Liver (tissue), 9 donors: ENCODE results near the gene DNAJC5. TPM values are rescaled to one million over a fixed set of nuclear protein-coding genes. Genes with fewer than 3 reads are reported as not detected.

Experiments used
- DNase-seq: peaks from one replicate; pipeline ENCODE4 v3.0.0-alpha.2; 2017; ENCODE audit warnings: low spot score
- H3K27ac ChIP-seq, 2 donors: one replicate each; pipeline ENCODE4 v1.7.0; 2013; ENCODE audit warnings: inconsistent platforms in 2 of 2, low read length in 2 of 2, control low read depth in 1 of 2, low read depth in 1 of 2, mild to moderate bottlenecking in 1 of 2
- H3K27me3 ChIP-seq, 4 donors: one replicate each; pipeline versions ENCODE4 v1.6.1 to v1.7.0; 2013; ENCODE audit warnings: low read length in 3 of 4, inconsistent platforms in 1 of 4, mild to moderate bottlenecking in 1 of 4, moderate library complexity in 1 of 4; ENCODE audit not compliant: control insufficient read depth in 4 of 4, insufficient read depth in 4 of 4
- H3K36me3 ChIP-seq, 4 donors: one replicate each; pipeline versions ENCODE4 v1.6.1 to v1.7.0; 2013; ENCODE audit warnings: low read length in 3 of 4, mild to moderate bottlenecking in 3 of 4, low read depth in 1 of 4, moderate library complexity in 1 of 4; ENCODE audit not compliant: control insufficient read depth in 4 of 4, insufficient read depth in 3 of 4
- H3K4me1 ChIP-seq, 4 donors: one replicate each; pipeline versions ENCODE4 v1.6.1 to v1.7.0; 2013; ENCODE audit warnings: low read length in 3 of 4, mild to moderate bottlenecking in 3 of 4, moderate library complexity in 1 of 4; ENCODE audit not compliant: control insufficient read depth in 4 of 4, insufficient read depth in 4 of 4
- H3K4me3 ChIP-seq, 3 donors: one replicate each; pipeline versions ENCODE4 v1.6.1 to v1.7.0; 2013; ENCODE audit warnings: low read length in 3 of 3, control low read depth in 1 of 3, low read depth in 1 of 3, mild to moderate bottlenecking in 1 of 3
- H3K9ac ChIP-seq, 2 donors: one replicate each; pipeline ENCODE4 v1.7.0; 2013; ENCODE audit warnings: low read length in 2 of 2, mild to moderate bottlenecking in 2 of 2, moderate library complexity in 2 of 2, control low read depth in 1 of 2, low read depth in 1 of 2
- H3K9me3 ChIP-seq, 4 donors: one replicate each; pipeline versions ENCODE4 v1.6.1 to v1.7.0; 2013; ENCODE audit warnings: low read length in 3 of 4; ENCODE audit not compliant: control insufficient read depth in 4 of 4
- EGR1 ChIP-seq, 2 donors: IDR thresholded peaks; 2 replicates each; pipeline ENCODE4 v1.6.1; 2016 to 2018; ENCODE audit warnings: antibody characterized with exemption in 2 of 2, low read depth in 2 of 2
- FOXA1 ChIP-seq: IDR thresholded peaks from 2 replicates; pipeline ENCODE4 v1.6.1; 2016; ENCODE audit warnings: antibody characterized with exemption
- FOXA2 ChIP-seq: IDR thresholded peaks from 2 replicates; pipeline ENCODE4 v1.6.1; 2016; ENCODE audit warnings: antibody characterized with exemption
- GABPA ChIP-seq, 2 donors: IDR thresholded peaks in 1 of 2; conservative IDR thresholded peaks in 1 of 2; 2 replicates each; pipeline ENCODE4 v1.6.1; 2016; ENCODE audit warnings: antibody characterized with exemption in 2 of 2, mild to moderate bottlenecking in 1 of 2, moderate library complexity in 1 of 2
- HNF4A ChIP-seq, 2 donors: conservative IDR thresholded peaks; 2 replicates each; pipeline ENCODE4 v1.6.1; 2016; ENCODE audit warnings: antibody characterized with exemption in 2 of 2, mild to moderate bottlenecking in 2 of 2
- HNF4G ChIP-seq: IDR thresholded peaks from 2 replicates; pipeline ENCODE4 v1.6.1; 2016; ENCODE audit warnings: antibody characterized with exemption
- JUND ChIP-seq, 2 donors: IDR thresholded peaks; 2 replicates each; pipeline ENCODE4 v1.6.1; 2016; ENCODE audit warnings: antibody characterized with exemption in 2 of 2
- NR2F2 ChIP-seq: IDR thresholded peaks from 2 replicates; pipeline ENCODE4 v1.6.1; 2016; ENCODE audit warnings: antibody characterized with exemption
- RAD21 ChIP-seq, 2 donors: IDR thresholded peaks; 2 replicates each; pipeline ENCODE4 v1.6.1; 2016; ENCODE audit warnings: antibody characterized with exemption in 2 of 2, mild to moderate bottlenecking in 2 of 2
- RXRA ChIP-seq, 2 donors: IDR thresholded peaks; 2 replicates each; pipeline ENCODE4 v1.6.1; 2017 to 2018; ENCODE audit warnings: antibody characterized with exemption in 2 of 2, mild to moderate bottlenecking in 1 of 2
- SP1 ChIP-seq: IDR thresholded peaks from 2 replicates; pipeline ENCODE4 v1.6.1; 2018; ENCODE audit warnings: antibody characterized with exemption, mild to moderate bottlenecking
- TAF1 ChIP-seq: conservative IDR thresholded peaks from 2 replicates; pipeline ENCODE4 v1.6.1; 2016; ENCODE audit warnings: antibody characterized with exemption, mild to moderate bottlenecking
- YY1 ChIP-seq: IDR thresholded peaks from 2 replicates; pipeline ENCODE4 v1.6.1; 2016; ENCODE audit warnings: antibody characterized with exemption, mild to moderate bottlenecking
- WGBS: extraction: QIAGEN DNeasy Blood & Tissue Kit; methylation state at CpG from one replicate; pipeline ENCODE4 v1.1.7; 2013; 5-methylcytosine and 5-hydroxymethylcytosine counted together
- polyA plus RNA-seq, 2 donors: library from polyadenylated mRNA; stranded (reverse) in 1 of 2; unstranded in 1 of 2; fragments of 200-250 nt in 1 of 2; fragments of >200 nt in 1 of 2; fragmentation: Nextera tagmentation in 1 of 2; extraction: Ambion mirVana in 1 of 2; gene quantifications; one replicate each; pipeline versions ENCODE4 v1.2.1 to v1.2.3, GENCODE V29; 2013 to 2015
- total RNA-seq, 2 donors: library from RNA; depleted of rRNA; stranded (reverse); fragments of >200 nt; gene quantifications; one replicate each; pipeline ENCODE4 v1.2.3, GENCODE V29; 2014
- TF ChIP-seq, protein P1 (sequence below): IDR thresholded peaks from 2 replicates; pipeline ENCODE4 v1.6.1; 2016; ENCODE audit warnings: antibody characterized with exemption
- TF ChIP-seq, protein P2 (sequence below): IDR thresholded peaks from 2 replicates; pipeline ENCODE4 v1.6.1; 2016; ENCODE audit warnings: antibody characterized with exemption
- TF ChIP-seq, protein P3 (sequence below): fragments of 150-350 bp; IDR thresholded peaks from 2 replicates; pipeline ENCODE4 v1.5.1; 2017; ENCODE audit warnings: improper control_type of control experiment, low read depth, low read length; ENCODE audit not compliant: missing input control
- TF ChIP-seq, protein P4 (sequence below): IDR thresholded peaks from 2 replicates; pipeline ENCODE4 v1.6.1; 2016; ENCODE audit warnings: antibody characterized with exemption
- donor health status: healthy.
- donor health status: healthy.
- donor health status: healthy.
- donor health status: healthy.
- donor health status: healthy.

The DNAJC5 gene
- total and polyA plus RNA-seq, 4 donors: 8.2 to 28.6 (median 18.7) TPM

DNA sequence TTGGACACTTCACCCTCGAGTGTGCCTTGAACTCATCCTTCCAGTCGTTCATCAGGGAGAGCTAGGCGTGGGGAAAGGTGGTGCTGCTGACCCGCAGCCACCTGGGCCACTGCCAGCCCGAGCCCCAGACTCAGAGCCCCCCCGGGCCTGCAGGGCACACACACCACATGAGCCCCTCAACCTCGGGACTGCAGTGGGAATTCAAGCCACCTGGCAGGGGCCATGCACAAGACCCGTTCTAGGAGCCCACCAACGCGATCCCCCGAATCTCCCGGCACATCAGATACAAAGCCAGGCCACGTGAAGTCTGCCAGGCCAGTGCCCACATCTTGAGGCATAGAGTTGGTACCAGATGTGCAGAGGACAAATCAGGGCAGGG, 72.0 kb downstream of the DNAJC5 start:
- no peak for DNase-seq
- Histone ChIP-seq H3K4me3 (no peak overlapping the region), H3K27ac (no peak overlapping the region), H3K9me3 (no peaks in the 10 kb centered on the region), H3K9ac (no peak overlapping the region), H3K36me3 (peaks cover 10 to 40% (median 16%) of the 10 kb centered on the region in 4 donors), H3K27me3 (no peaks in the 10 kb centered on the region), H3K4me1 (peaks cover 11 to 20% (median 18%) of the 10 kb centered on the region in 4 donors)
- WGBS: 96% methylated on average over 13 of the region's 13 CpGs
- TF ChIP-seq RXRA (IDR thresholded peaks at IDR 0.05) (no peak), NR2F2 (no peak), SP1 (no peak), EGR1 (IDR thresholded peaks at IDR 0.05; ENCODE audit: low read depth in 2 of 2) (no peak), YY1 (no peak), TAF1 (no peak), FOXA1 (no peak), JUND (IDR thresholded peaks at IDR 0.05) (no peak), HNF4G (no peak), RAD21 (IDR thresholded peaks at IDR 0.05) (no peak), GABPA (IDR thresholded peaks at IDR 0.05 in 1 of 2, conservative IDR thresholded peaks at IDR 0.05 in 1 of 2) (no peak), FOXA2 (no peak)
- TF ChIP-seq, protein P1, sequence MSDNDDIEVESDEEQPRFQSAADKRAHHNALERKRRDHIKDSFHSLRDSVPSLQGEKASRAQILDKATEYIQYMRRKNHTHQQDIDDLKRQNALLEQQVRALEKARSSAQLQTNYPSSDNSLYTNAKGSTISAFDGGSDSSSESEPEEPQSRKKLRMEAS: no peak
- TF ChIP-seq, protein P2, sequence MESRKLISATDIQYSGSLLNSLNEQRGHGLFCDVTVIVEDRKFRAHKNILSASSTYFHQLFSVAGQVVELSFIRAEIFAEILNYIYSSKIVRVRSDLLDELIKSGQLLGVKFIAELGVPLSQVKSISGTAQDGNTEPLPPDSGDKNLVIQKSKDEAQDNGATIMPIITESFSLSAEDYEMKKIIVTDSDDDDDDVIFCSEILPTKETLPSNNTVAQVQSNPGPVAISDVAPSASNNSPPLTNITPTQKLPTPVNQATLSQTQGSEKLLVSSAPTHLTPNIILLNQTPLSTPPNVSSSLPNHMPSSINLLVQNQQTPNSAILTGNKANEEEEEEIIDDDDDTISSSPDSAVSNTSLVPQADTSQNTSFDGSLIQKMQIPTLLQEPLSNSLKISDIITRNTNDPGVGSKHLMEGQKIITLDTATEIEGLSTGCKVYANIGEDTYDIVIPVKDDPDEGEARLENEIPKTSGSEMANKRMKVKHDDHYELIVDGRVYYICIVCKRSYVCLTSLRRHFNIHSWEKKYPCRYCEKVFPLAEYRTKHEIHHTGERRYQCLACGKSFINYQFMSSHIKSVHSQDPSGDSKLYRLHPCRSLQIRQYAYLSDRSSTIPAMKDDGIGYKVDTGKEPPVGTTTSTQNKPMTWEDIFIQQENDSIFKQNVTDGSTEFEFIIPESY: no peak
- TF ChIP-seq, protein P3, sequence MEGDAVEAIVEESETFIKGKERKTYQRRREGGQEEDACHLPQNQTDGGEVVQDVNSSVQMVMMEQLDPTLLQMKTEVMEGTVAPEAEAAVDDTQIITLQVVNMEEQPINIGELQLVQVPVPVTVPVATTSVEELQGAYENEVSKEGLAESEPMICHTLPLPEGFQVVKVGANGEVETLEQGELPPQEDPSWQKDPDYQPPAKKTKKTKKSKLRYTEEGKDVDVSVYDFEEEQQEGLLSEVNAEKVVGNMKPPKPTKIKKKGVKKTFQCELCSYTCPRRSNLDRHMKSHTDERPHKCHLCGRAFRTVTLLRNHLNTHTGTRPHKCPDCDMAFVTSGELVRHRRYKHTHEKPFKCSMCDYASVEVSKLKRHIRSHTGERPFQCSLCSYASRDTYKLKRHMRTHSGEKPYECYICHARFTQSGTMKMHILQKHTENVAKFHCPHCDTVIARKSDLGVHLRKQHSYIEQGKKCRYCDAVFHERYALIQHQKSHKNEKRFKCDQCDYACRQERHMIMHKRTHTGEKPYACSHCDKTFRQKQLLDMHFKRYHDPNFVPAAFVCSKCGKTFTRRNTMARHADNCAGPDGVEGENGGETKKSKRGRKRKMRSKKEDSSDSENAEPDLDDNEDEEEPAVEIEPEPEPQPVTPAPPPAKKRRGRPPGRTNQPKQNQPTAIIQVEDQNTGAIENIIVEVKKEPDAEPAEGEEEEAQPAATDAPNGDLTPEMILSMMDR: no peak
- TF ChIP-seq, protein P4, sequence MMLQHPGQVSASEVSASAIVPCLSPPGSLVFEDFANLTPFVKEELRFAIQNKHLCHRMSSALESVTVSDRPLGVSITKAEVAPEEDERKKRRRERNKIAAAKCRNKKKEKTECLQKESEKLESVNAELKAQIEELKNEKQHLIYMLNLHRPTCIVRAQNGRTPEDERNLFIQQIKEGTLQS: no peak

DNA sequence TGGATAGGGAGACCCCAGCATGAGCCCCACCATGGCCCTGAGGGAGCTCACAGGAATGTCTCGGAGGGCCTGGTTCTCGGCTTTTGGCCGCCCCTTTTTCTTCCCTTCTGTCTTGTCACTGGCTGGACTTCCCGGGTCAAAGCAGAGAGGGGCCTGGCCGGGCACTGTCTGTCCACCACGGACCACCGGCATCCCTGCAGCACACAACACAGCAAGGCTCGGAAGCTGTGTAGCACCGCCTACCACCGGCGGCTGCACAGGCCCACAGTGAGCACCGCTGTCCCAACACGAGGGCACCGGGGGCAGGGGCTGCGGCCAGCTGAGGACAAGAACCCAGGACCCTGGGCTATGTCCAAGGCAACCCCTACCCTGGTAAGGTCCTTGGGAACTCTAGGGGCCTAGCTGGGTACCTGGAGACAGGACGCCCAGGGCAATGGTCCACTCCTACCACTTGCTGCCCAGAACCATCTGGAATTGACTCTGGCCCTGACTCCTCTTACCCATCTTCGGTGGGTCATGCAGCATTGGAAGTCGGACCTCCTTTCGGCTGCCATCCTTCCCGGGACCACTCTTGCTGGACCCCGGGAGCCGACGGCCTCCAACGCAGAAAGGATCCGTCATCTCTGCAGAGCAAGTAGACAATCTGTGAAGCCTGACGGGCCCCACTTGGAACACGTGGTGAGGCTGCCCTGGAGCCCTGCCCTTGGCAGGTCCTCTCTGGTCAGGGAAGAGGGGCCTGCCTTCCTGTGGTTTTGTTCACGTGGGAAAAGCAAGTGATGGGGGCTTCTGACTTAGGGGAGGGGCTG, 72.6 kb downstream of the DNAJC5 start:
- peaks cover 11 to 26% (median 23%) of the 10 kb centered on the region in 4 donors for H3K4me1 ChIP-seq

More for the DNA sequence above, 72.6 kb downstream of the DNAJC5 start:
- no peak overlapping the region for H3K4me3 ChIP-seq
- H3K36me3 ChIP-seq: peaks cover 10 to 34% (median 15%) of the 10 kb centered on the region in 4 donors
- H3K9ac ChIP-seq: no peak overlapping the region
- no peaks in the 10 kb centered on the region for H3K27me3 ChIP-seq
- 94% methylated on average over 28 of the region's 28 CpGs for WGBS
- H3K27ac ChIP-seq: peak overlapping the region in 1 of 2 donors; percentile 33
- TF ChIP-seq, protein P2: no peak
- TF ChIP-seq NR2F2: no peak
- TF ChIP-seq HNF4A (conservative IDR thresholded peaks at IDR 0.05): no peak
- TF ChIP-seq, protein P3: no peak
- TF ChIP-seq, protein P4: no peak
- TF ChIP-seq GABPA (IDR thresholded peaks at IDR 0.05 in 1 of 2, conservative IDR thresholded peaks at IDR 0.05 in 1 of 2): no peak
- no peak for DNase-seq
- H3K9me3 ChIP-seq: no peaks in the 10 kb centered on the region
